GM06990 (cell line): ENCODE measurements around the gene HNRNPA3.
A peak's percentile ranks its signal among the peaks of the same experiment; 100 is the strongest.

Experiments used
- DNase-seq: peaks from one replicate; pipeline ENCODE4 v3.0.0-alpha.2; 2011; ENCODE audit not compliant: insufficient read length; ENCODE audit errors: extremely low read depth
- H3K27me3 ChIP-seq: replicated peaks from 2 replicates; pipeline ENCODE4 v1.6.0; 2011; ENCODE audit warnings: low read length; ENCODE audit not compliant: control insufficient read depth, insufficient read depth
- H3K36me3 ChIP-seq: 2 replicates; pipeline ENCODE4 v1.5.1; 2011; ENCODE audit warnings: low read length; ENCODE audit not compliant: control insufficient read depth, insufficient read depth
- H3K4me3 ChIP-seq: replicated peaks from 2 replicates; pipeline ENCODE4 v1.5.1; 2011; ENCODE audit warnings: low read depth, mild to moderate bottlenecking, control low read depth, low read length
- TF ChIP-seq, protein P1 (sequence below): IDR thresholded peaks from 2 replicates; pipeline ENCODE4 v1.5.1; 2011; ENCODE audit warnings: low read length, control low read depth, mild to moderate bottlenecking, inconsistent platforms; ENCODE audit not compliant: insufficient read depth, poor library complexity, severe bottlenecking

HNRNPA3 gene

DNA sequence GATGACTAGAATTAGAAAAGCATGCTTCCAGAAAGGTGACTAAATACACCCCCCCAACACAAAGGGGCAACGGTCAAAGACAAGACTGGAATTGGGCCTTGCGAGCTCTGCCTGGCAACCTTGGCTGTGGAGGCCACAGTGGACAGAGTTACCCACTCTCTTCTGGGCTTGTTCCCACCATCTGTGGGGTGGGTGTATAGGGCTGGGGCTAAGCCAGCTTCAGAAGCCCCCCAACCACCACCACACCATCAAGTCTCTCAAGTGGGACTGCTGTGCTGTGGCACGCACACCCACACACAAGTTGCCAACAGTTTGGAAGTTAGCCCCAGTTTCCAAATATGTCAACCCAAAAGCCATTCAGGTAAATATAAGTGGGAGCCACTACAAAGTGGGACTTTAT is 44.1 kb downstream of the HNRNPA3 start:
- no peak for DNase-seq
- H3K4me3 ChIP-seq: no peak overlapping the region
- TF ChIP-seq, protein P1, sequence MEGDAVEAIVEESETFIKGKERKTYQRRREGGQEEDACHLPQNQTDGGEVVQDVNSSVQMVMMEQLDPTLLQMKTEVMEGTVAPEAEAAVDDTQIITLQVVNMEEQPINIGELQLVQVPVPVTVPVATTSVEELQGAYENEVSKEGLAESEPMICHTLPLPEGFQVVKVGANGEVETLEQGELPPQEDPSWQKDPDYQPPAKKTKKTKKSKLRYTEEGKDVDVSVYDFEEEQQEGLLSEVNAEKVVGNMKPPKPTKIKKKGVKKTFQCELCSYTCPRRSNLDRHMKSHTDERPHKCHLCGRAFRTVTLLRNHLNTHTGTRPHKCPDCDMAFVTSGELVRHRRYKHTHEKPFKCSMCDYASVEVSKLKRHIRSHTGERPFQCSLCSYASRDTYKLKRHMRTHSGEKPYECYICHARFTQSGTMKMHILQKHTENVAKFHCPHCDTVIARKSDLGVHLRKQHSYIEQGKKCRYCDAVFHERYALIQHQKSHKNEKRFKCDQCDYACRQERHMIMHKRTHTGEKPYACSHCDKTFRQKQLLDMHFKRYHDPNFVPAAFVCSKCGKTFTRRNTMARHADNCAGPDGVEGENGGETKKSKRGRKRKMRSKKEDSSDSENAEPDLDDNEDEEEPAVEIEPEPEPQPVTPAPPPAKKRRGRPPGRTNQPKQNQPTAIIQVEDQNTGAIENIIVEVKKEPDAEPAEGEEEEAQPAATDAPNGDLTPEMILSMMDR: no peak
- H3K36me3 ChIP-seq: peaks cover 2% of the 10 kb centered on the region
- H3K27me3 ChIP-seq: no peaks in the 10 kb centered on the region

DNA sequence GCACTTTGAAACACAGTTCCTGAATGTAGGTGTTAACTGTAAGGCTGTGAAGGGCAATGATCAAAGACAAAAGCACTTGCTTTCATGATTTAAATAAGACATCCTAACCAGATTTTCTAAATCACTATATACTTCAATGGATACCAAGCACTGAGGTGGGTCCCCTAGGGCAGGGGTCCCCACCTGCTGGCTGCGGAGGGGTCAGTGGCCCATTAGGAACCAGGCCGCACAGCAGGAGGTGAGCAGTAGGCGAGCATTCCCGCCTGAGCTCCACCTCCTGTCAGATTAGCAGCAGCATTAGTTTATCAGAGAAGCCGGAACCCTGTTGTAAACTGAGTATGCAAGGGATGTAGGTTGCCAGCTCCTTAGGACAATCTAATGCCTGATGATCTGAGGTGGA is 44.9 kb downstream of the HNRNPA3 start:
- Histone ChIP-seq H3K27me3 (no peaks in the 10 kb centered on the region), H3K36me3 (peaks cover 2% of the 10 kb centered on the region), H3K4me3 (no peak overlapping the region)
- no peak for DNase-seq
- TF ChIP-seq, protein P1: no peak

DNA sequence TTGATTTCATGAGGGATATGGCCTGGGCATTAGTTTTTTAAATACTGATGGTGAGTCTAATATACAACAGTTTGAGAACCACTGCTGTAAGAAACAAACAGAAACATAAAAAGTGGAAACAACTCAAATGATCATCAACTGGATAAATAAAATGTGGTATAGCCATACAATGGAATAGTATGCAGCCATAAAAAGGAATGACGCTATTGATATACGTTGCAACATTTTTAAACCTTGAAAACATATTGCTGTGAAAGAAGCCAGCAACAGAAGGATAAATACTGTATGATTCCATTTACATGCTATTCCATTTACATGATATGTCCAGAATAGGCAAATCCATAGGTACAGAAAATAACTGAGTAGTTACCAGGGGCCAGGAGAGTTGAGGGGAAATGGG is 45.5 kb downstream of the HNRNPA3 start:
- no peak for DNase-seq
- H3K4me3 ChIP-seq: no peak overlapping the region
- H3K36me3 ChIP-seq: no peaks in the 10 kb centered on the region; the same call in 1 of the 2 replicates
- no peaks in the 10 kb centered on the region for H3K27me3 ChIP-seq
- TF ChIP-seq, protein P1: no peak

DNA sequence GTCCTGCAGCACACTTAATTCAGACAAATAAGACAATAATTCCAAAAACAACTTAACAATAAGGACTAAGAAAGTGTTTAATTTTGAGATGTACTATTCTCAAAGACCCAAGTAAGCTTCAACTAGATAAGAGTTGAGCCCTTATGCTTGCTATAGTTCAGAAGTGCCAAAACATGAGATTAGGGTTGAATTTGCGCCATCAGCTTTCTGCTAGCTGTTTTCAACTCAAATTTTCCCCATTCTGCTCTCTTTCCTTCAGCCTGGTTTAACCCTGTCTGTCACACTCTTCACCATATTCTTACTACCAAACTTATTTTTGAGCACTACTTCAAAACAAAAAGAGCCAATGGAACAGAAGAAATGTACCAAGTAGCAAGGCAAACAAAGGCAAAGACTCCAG is 47.8 kb downstream of the HNRNPA3 start:
- TF ChIP-seq, protein P1: no peak
- H3K36me3 ChIP-seq: no peaks in the 10 kb centered on the region; the same call in 1 of the 2 replicates
- no peak for DNase-seq
- H3K4me3 ChIP-seq: no peak overlapping the region
- no peaks in the 10 kb centered on the region for H3K27me3 ChIP-seq

DNA sequence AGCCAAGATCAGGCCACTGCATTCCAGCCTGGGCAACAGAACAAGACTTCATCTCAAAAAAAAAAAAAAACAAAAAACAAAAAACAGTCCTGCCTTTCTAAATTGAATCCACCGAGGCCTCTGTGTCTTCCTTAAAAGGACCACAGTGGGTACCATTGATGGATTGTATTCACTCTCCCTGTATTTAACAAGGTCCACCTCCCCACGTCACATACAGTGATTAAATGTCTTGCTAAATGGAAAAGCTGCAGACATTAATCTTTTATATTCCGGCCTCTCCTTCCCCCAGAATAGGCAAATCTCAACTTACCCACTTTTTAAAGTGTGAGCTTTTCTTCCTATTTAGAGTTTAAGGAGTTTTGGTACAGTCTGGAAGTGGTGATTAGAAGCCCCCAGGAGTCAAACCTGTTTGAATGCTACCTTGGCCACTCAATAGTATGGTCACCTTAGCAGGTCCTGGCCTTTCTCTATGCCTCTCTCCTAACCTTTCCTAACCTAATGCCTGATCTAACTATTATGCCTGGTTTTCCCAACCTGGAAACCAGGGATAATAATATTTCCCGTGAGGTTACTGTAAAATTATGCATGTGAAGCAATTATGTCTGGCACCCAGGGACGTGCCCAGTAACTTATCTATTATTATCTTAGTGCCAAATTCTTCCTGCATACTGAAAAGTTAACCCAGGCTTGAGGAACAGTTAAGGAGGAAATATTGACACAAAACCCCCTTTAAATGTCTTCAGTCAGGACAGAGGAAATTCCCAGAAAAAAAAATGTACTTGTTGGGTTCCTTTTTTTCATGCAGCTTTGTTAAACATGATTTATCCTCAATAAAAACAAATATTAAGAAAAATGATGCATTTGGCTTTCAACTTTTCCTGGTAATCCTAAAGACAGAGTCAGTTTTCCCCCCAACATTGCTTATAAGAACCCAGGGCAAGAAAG is 48.8 kb downstream of the HNRNPA3 start:
- peak overlapping the region; percentile 94 for H3K4me3 ChIP-seq
- TF ChIP-seq, protein P1: no peak
- H3K27me3 ChIP-seq: no peaks in the 10 kb centered on the region
- no peak for DNase-seq
- no peaks in the 10 kb centered on the region; the same call in 1 of the 2 replicates for H3K36me3 ChIP-seq
